Right lobe of liver (tissue), 6 donors: ENCODE data around the gene FMNL2. TPM values are rescaled to one million over a fixed set of nuclear protein-coding genes. Genes with fewer than 3 reads are reported as not detected.

Source experiments
- ATAC-seq, 4 donors: fragments of 200-7000 bp; cut with Tn5 transposase; one replicate each; pipeline ENCODE4 v1.9.1; 2020; ENCODE audit warnings: mild to moderate bottlenecking in 4 of 4, moderate library complexity in 4 of 4
- DNase-seq, 3 donors: peaks; one replicate each; pipeline ENCODE4 v3.0.0-alpha.2; 2020
- H3K27ac ChIP-seq, 3 donors: fragments of 200-600 bp; one replicate each; pipeline ENCODE4 v1.8.0; 2022
- H3K27me3 ChIP-seq, 2 donors: fragments of 200-600 bp; one replicate each; pipeline ENCODE4 v1.8.0; 2022
- H3K36me3 ChIP-seq, 4 donors: fragments of 200-600 bp; sonication (generic) in 1 of 4; one replicate each; pipeline versions ENCODE4 v1.5.1 to v1.8.0; 2017 to 2022; ENCODE audit warnings: control low read depth in 1 of 4
- H3K4me1 ChIP-seq, 4 donors: fragments of 200-600 bp; sonication (generic) in 1 of 4; one replicate each; pipeline versions ENCODE4 v1.5.1 to v1.8.0; 2017 to 2022; ENCODE audit warnings: control low read depth in 1 of 4
- H3K4me3 ChIP-seq, 3 donors: fragments of 200-600 bp; one replicate each; pipeline ENCODE4 v1.8.0; 2022
- H3K9me3 ChIP-seq, 4 donors: fragments of 200-600 bp; sonication (generic) in 1 of 4; one replicate each; pipeline versions ENCODE4 v1.5.1 to v1.8.0; 2017 to 2022; ENCODE audit warnings: control low read depth in 1 of 4
- CTCF ChIP-seq, 4 donors: fragments of 200-600 bp in 3 of 4; fragments of 450-650 bp in 1 of 4; IDR thresholded peaks; one replicate each; pipeline versions ENCODE4 v1.5.1 to v1.8.0; 2016 to 2022; ENCODE audit warnings: antibody characterized with exemption in 4 of 4, mild to moderate bottlenecking in 2 of 4
- POLR2A ChIP-seq: fragments of 450-650 bp; IDR thresholded peaks from one replicate; pipeline ENCODE4 v1.6.1; 2017; ENCODE audit warnings: antibody characterized with exemption, mild to moderate bottlenecking
- WGBS: methylation state at CpG from one replicate; pipeline ENCODE4 v1.1.6; 2018; ENCODE audit warnings: low coverage, low lambda C conversion rate; ENCODE audit not compliant: insufficient coverage; ENCODE audit errors: missing lambda C conversion rate; 5-methylcytosine and 5-hydroxymethylcytosine counted together
- intact Hi-C, 2 donors: fragments of 100-400 bp; cut with DNase I; formaldehyde crosslinking; loops; one replicate each; pipeline versions ENCODE4 v1.11.2 to v1.14.1; 2022
- total RNA-seq, 6 experiments: library from RNA; depleted of rRNA in 2 of 6; stranded (reverse); fragments of >200 nt in 2 of 6; fragmentation: NEBNext Ultra II Directional in 3 of 6; extraction: Animal tissue kit (Norgen Biotek cat#: 25700) in 3 of 6; gene quantifications; one replicate each; pipeline versions ENCODE4 v1.1.0 to v1.2.4, GENCODE V29; 2016 to 2023
- donor health status: DM: no; HTN: yes; CAD: no.
- donor health status: DM: no; HTN: no; CAD: no.
- donor health status: DM: no; HTN: no; CAD: no.
- donor health status: DM: no; HTN: yes; CAD: no.
- donor health status: DM: no; HTN: yes; CAD: no.

The FMNL2 gene
- total RNA-seq, 6 experiments from 2014 or later: 3.5 to 12.1 (median 7.1) TPM

- Histone ChIP-seq H3K4me1 (no peaks in the 10 kb centered on the region), H3K27me3 (no peaks in the 10 kb centered on the region), H3K9me3 (no peaks in the 10 kb centered on the region), H3K36me3 (no peaks in the 10 kb centered on the region), H3K4me3 (no peak overlapping the region), H3K27ac (no peak overlapping the region)
- DNase-seq (no peak), ATAC-seq (peak in 1 of 4 donors; percentile 19)
- intact Hi-C loops: no loop called here
- 83% methylated on average over 1 of the region's 2 CpGs for WGBS
- no peak for TF ChIP-seq CTCF (IDR thresholded peaks at IDR 0.05)
- TF ChIP-seq POLR2A: no peak
These were observed 247.1 kb downstream of the FMNL2 start for GRCh38 chr2:152582081-152582480.

GRCh38 chr2:152583512-152584229 lies 248.7 kb downstream of the FMNL2 start:
- no peak for DNase-seq
- intact Hi-C loops: no loop called here
- TF ChIP-seq POLR2A (no peak), CTCF (IDR thresholded peaks at IDR 0.05) (no peak)
- no peaks in the 10 kb centered on the region for H3K36me3 ChIP-seq
- peak in 1 of 4 donors; percentile 14 for ATAC-seq
- H3K27me3 ChIP-seq: no peaks in the 10 kb centered on the region
- no peaks in the 10 kb centered on the region for H3K9me3 ChIP-seq
- no peak overlapping the region for H3K4me3 ChIP-seq
- H3K4me1 ChIP-seq: no peaks in the 10 kb centered on the region
- H3K27ac ChIP-seq: no peak overlapping the region
- 58% methylated on average over 6 of the region's 6 CpGs for WGBS

GRCh38 chr2:152584301-152584700 lies 249.3 kb downstream of the FMNL2 start:
- H3K4me3 ChIP-seq: no peak overlapping the region
- no peaks in the 10 kb centered on the region for H3K27me3 ChIP-seq
- no peaks in the 10 kb centered on the region for H3K36me3 ChIP-seq
- 75% methylated on average over 3 of the region's 3 CpGs for WGBS
- TF ChIP-seq CTCF (IDR thresholded peaks at IDR 0.05) (no peak), POLR2A (no peak)
- no peaks in the 10 kb centered on the region for H3K9me3 ChIP-seq
- ATAC-seq (no peak), DNase-seq (no peak)
- no peak overlapping the region for H3K27ac ChIP-seq
- intact Hi-C loops: no loop called here
- no peaks in the 10 kb centered on the region for H3K4me1 ChIP-seq

GRCh38 chr2:152585830-152586484 lies 251.0 kb downstream of the FMNL2 start:
- ATAC-seq: peak in 1 of 4 donors; percentile 43

More at GRCh38 chr2:152585830-152586484, 251.0 kb downstream of the FMNL2 start:
- no peaks in the 10 kb centered on the region for H3K4me1 ChIP-seq
- no peaks in the 10 kb centered on the region for H3K36me3 ChIP-seq
- intact Hi-C loops: no loop called here
- WGBS: 61% methylated on average over 3 of the region's 3 CpGs
- H3K4me3 ChIP-seq: no peak overlapping the region
- no peaks in the 10 kb centered on the region for H3K9me3 ChIP-seq
- H3K27me3 ChIP-seq: no peaks in the 10 kb centered on the region
- DNase-seq: no peak
- no peak overlapping the region for H3K27ac ChIP-seq
- TF ChIP-seq POLR2A (no peak), CTCF (IDR thresholded peaks at IDR 0.05) (no peak)
